Measurements from ENCODE around the gene RGPD4. TPM values are rescaled to one million over a fixed set of nuclear protein-coding genes. Genes with fewer than 3 reads are reported as not detected.

Gene RGPD4
- total and polyA plus RNA-seq, 2 of the 8 experiments (the other 6 are each of a cell fraction or from before 2014, with no cell fraction given): not detected

DNA sequence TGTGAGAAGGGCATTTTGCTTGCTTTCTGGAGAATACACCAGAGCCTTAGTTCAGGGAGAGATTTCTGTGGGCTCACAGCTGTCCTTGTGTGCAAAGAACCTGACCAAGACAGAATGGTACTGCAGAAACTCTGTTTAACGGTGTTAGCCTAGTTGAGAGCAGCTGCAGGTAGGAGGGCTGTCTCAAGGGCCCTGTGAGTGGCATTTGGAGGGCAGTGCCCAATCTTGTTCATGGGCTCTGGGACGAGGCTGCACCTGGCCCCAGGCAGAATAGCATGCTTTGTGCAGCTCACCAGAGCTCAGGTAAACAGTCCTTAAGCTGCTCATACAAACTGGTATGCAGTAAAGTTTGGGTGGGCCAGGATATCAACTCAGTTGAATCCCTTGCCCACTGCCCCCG, 16.9 kb upstream of the RGPD4 start:
- H2AFZ ChIP-seq (ENCODE audit: low read length): no peak overlapping the region
- H3K14ac ChIP-seq (ENCODE audit: insufficient read length): no peak overlapping the region
- no peak for FAIRE-seq
- no peak overlapping the region for H3K9ac ChIP-seq (replicated peaks in 1 of 4; ENCODE audit: extremely low read depth in 1 of 4, low read depth in 3 of 4, low read length in 3 of 4)
- 64% methylated on average over 3 of the region's 3 CpGs; no CpG with 5 or more reads in 1 of the 2 experiments for WGBS, 2 experiments (ENCODE audit: extremely low coverage in 1 of 2, insufficient coverage in 1 of 2, insufficient read length in 1 of 2, insufficient replicate concordance in 2 of 2, low coverage in 1 of 2, low lambda C conversion rate in 2 of 2, missing lambda C conversion rate in 1 of 2)
- ChIA-PET CTCF (ENCODE audit: partially characterized antibody) (interaction anchor here (0.5 to 1.7 kb wide), 3 partner anchors 9 to 793 kb away, joined by 3 to 4 read pairs (median 3); no protein-coding TSS in a partner anchor), POLR2A (ENCODE audit: partially characterized antibody) (no interaction called here)
- no peak overlapping the region for H3K27ac ChIP-seq (ENCODE audit: low read depth, low read length)
- H3K36me3 ChIP-seq (ENCODE audit: control insufficient read depth in 2 of 4, insufficient read depth in 4 of 4, low read length in 3 of 4): no peaks in the 10 kb centered on the region
- peaks cover 0 to 5% of the 10 kb centered on the region in 2 experiments; a peak in 2 of 4 replicates for H3K9me3 ChIP-seq (ENCODE audit: insufficient read depth in 2 of 2, low read depth in 1 of 2, low read length in 1 of 2)
- H4K5ac ChIP-seq (ENCODE audit: insufficient read length, low read depth, low read length): no peak overlapping the region
- no peak overlapping the region for H3K4me2 ChIP-seq (ENCODE audit: insufficient read depth in 1 of 2, low read depth in 2 of 2, low read length in 2 of 2)
- no peak overlapping the region for H3K18ac ChIP-seq (ENCODE audit: extremely low read depth, low read length)
- no peak overlapping the region for H2BK12ac ChIP-seq (ENCODE audit: low read depth, low read length)
- no peak overlapping the region for H3K4ac ChIP-seq (replicated peaks; ENCODE audit: insufficient read length, low read depth, low read length)
- H2AK5ac ChIP-seq (ENCODE audit: low read depth, low read length): no peak overlapping the region
- H4K91ac ChIP-seq (replicated peaks; ENCODE audit: insufficient read length, low read length): no peak overlapping the region
- H2BK5ac ChIP-seq (ENCODE audit: low read depth, low read length): no peak overlapping the region
- H3K23me2 ChIP-seq (ENCODE audit: low read depth, low read length): no peaks in the 10 kb centered on the region
- no peaks in the 10 kb centered on the region for H3K79me2 ChIP-seq (ENCODE audit: control insufficient read depth in 1 of 2, insufficient read depth in 2 of 2, low read length in 2 of 2)
- peaks cover 0 to 9% (median 1%) of the 10 kb centered on the region in 4 experiments; a peak in 3 of 7 replicates for H3K4me1 ChIP-seq (replicated peaks in 1 of 4; ENCODE audit: control insufficient read depth in 3 of 4, insufficient read depth in 4 of 4, low read length in 3 of 4)
- no peak overlapping the region for H3K56ac ChIP-seq (replicated peaks; ENCODE audit: insufficient read length, low read depth, low read length)
- no peak for DNase-seq (ENCODE audit: low read depth in 1 of 2, low spot score in 2 of 2)
- H2BK20ac ChIP-seq (ENCODE audit: low read length): no peak overlapping the region
- H3K4me3 ChIP-seq (ENCODE audit: extremely low read depth in 1 of 4, insufficient read depth in 2 of 4, low read depth in 3 of 4, low read length in 4 of 4): no peak overlapping the region
- H2BK120ac ChIP-seq (replicated peaks; ENCODE audit: low read depth, low read length): no peak overlapping the region
- H4K20me1 ChIP-seq (replicated peaks in 1 of 2; ENCODE audit: control insufficient read depth in 1 of 2, insufficient read depth in 2 of 2, low read length in 2 of 2): no peaks in the 10 kb centered on the region
- H3K79me1 ChIP-seq (ENCODE audit: low read depth, low read length): no peaks in the 10 kb centered on the region
- no peak overlapping the region for H4K8ac ChIP-seq (ENCODE audit: extremely low read depth, insufficient read depth, low read length)
- no peak overlapping the region for H2BK15ac ChIP-seq (ENCODE audit: low read length)
- no peaks in the 10 kb centered on the region for H3K27me3 ChIP-seq (replicated peaks in 1 of 4; ENCODE audit: control insufficient read depth in 3 of 4, extremely low read depth in 1 of 4, insufficient read depth in 3 of 4, low read length in 3 of 4)
- no peak overlapping the region for H3K23ac ChIP-seq (ENCODE audit: insufficient read length)
- TF ChIP-seq HDAC2 (IDR thresholded peaks at IDR 0.05; ENCODE audit: borderline replicate concordance in 1 of 2, low read depth in 2 of 2, low read length in 2 of 2): no peak
- no peak for TF ChIP-seq RFX5 (IDR thresholded peaks at IDR 0.05; ENCODE audit: borderline replicate concordance, low read depth, low read length)
- TF ChIP-seq NRF1 (IDR thresholded peaks at IDR 0.05; ENCODE audit: low read depth, low read length): no peak
- TF ChIP-seq KDM5A (IDR thresholded peaks at IDR 0.05; ENCODE audit: low read length): no peak
- no peak for TF ChIP-seq CREB1 (IDR thresholded peaks at IDR 0.05)
- no peak for TF ChIP-seq TBP (IDR thresholded peaks at IDR 0.05; ENCODE audit: low read depth, low read length)
- no peak for TF ChIP-seq CTCF (IDR thresholded peaks at IDR 0.05; ENCODE audit: control extremely low read depth in 1 of 3, insufficient read depth in 1 of 3, low read depth in 1 of 3, low read length in 3 of 3)
- no peak for TF ChIP-seq USF2 (IDR thresholded peaks at IDR 0.05; ENCODE audit: low read length)
- TF ChIP-seq GABPA (IDR thresholded peaks at IDR 0.05; ENCODE audit: borderline replicate concordance, insufficient read depth, low read length): no peak
- TF ChIP-seq SRF (IDR thresholded peaks at IDR 0.05; ENCODE audit: low read depth, low read length): no peak
- no peak for TF ChIP-seq HDAC6 (IDR thresholded peaks at IDR 0.05; ENCODE audit: low read depth, low read length)
